ENCODE results near the gene ZMYND10.

ZMYND10 gene

DNA sequence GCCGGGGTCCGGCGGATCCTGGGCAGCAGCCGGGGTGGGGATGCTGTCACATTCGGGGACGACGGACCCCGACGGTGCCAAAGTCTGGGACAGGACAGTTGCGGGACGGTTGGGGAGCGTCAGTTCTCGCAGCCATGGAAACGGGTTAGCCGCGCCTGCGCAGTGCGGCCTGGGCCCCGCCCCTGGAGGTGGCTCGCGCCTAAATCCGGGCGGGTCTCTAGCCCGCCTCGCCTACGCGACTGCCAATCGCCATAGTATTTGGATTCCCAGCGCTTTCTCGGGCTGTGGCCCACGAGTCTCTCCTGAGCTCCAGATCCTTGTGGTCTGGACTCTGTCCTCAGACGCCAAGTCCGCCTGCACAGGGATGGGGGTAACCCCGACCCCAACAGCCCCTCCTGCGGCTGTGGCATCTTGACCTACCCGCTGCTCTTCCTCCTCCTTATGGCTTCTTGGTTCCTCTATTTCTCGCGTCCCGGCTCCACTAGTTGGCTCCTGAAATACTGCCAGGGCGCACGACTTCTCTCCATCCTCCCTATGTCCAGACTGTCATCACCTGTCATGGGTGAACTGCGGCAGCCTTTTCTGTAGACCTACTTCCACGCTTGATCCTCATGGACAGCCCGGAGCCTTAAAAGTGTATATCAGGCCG lies at the start of gene ZMYND10:
Gene ZMYND10, minus strand, starts transcription at position 147 of the 649 bp plus-strand sequence. CDS start 153 bp downstream, outside the sequence.
- DNase-seq: peak; percentile 79 to 87

DNA sequence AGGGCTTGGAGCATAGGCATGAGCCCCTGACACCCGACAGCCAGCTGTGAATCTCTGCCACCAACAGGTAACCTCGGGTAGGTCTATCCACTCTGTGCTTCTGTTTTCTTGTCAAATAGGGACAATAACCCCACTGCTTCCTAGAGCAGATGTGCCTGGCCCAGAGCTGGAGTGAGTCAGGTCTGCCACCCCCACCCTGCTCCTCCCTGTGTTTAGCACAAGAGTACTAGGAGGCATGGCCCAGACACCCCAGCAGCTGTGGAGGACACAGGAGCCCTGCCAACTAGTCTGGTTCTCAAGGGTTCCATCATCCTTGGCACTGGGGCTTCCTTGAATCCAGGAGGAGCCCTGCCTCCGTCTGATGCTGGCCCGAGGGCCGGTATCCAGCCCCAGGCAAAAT lies 47.5 kb upstream of the ZMYND10 start:
- TF ChIP-seq GATA1 (IDR thresholded peaks at IDR 0.05; ENCODE audit: low read depth, low read length) (no peak), POLR2A (IDR thresholded peaks at IDR 0.05; ENCODE audit: low read length) (no peak)
- DNase-seq: no peak

More for the DNA sequence above, at the start of gene ZMYND10:
- TF ChIP-seq GATA1 (IDR thresholded peaks at IDR 0.05; ENCODE audit: low read depth, low read length) (no peak), POLR2A (IDR thresholded peaks at IDR 0.05; ENCODE audit: low read length) (no peak)

- no peak for TF ChIP-seq POLR2A (IDR thresholded peaks at IDR 0.05; ENCODE audit: low read length)
- TF ChIP-seq GATA1 (IDR thresholded peaks at IDR 0.05; ENCODE audit: low read depth, low read length): no peak
- peak in 1 of 2 experiments; percentile 16 for DNase-seq
Measured at GRCh38 chr3:50392101-50392715, 46.7 kb upstream of the ZMYND10 start.

DNA sequence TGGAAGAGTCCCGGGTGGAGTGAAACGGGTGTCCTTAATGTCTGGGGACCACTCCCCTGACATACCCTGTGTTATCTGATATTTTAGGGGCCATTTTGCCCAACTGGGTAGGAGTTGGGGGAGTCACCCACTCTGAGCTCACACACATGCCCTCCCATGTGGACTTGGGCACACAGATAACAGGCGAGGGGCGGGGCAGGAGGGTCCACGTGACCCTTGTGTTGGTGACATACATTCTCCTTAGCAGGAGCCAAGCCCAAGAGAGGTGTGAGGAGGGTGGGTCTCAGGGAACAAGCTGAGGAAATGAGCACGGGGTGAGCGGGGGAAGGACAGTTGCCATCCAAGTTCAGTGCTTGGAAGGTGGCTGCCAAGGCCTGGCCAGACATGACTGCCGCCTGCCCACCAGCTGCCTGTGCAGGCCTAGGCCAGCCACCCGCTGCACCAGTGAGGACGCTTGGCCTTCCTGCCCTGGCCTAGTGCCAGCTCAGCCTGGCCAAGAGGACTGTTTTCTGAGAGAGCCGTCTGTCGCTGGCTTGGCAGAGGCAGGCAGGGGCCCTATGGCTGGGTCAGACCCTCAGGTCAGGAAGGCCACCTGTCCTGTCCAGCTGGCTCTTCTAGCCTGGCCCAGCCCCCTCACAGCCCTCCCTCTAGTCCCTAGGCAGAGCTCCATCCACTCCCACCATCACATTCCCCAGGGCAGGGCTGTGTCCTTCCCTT lies 45.1 kb upstream of the ZMYND10 start:
- no peak for TF ChIP-seq POLR2A (IDR thresholded peaks at IDR 0.05; ENCODE audit: low read length)
- TF ChIP-seq GATA1 (IDR thresholded peaks at IDR 0.05; ENCODE audit: low read depth, low read length): no peak
- peak; percentile 65 to 80 for DNase-seq

DNA sequence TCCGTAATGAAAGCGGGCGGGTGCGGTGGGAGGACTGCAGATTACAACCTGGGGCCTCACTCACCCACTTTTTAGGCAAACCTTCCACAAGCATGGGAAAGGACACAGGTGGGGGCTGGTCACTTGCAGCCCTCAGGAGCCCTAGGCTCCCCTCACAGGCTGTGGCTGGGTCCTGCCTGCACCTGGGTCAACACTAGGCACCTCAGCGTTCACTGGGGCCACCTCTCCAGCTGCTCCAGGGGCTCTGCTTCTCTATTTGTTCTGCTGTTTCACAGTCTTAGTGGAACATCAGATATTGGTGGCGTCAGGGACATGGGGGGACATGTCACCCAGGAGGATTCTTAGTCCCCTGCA lies 43.9 kb upstream of the ZMYND10 start:
- DNase-seq: no peak

DNA sequence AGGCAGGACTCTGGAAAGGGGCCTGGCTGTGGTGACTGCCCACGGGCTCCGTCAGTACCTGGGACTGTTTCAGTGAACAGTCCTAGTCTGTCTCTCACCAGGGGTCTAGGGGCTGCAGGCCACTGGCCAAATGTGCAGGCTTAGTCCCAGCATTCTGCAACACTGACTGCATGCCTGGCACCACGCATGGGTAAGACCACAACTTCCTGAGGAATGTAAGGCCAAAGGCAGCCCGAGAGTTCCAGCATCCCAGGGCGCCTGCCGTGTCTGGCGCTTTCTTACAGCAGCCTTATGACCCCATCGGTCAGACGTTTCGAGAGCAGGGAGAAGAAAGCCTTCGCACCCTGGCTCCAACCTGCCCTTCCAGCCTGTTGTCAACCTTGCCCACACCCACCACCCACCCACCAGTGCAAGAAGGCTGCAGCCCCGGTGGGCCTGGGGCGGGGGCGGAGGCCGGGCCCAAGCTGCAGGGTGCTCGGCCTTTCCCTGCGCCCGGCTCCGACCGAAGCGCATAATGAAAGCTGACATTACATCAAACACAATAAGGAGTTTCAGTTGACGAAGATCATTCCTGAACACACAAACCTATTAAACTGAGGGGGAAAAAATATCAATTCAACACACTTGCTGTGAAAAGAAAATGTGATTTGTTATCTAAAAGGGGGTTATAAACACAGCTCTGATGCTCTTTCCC lies 43.3 kb upstream of the ZMYND10 start:
- no peak for DNase-seq
- TF ChIP-seq GATA1 (IDR thresholded peaks at IDR 0.05; ENCODE audit: low read depth, low read length): no peak
- no peak for TF ChIP-seq POLR2A (IDR thresholded peaks at IDR 0.05; ENCODE audit: low read length)

More for the DNA sequence above, 43.9 kb upstream of the ZMYND10 start:
- TF ChIP-seq GATA1 (IDR thresholded peaks at IDR 0.05; ENCODE audit: low read depth, low read length): no peak
- TF ChIP-seq POLR2A (IDR thresholded peaks at IDR 0.05; ENCODE audit: low read length): no peak

DNA sequence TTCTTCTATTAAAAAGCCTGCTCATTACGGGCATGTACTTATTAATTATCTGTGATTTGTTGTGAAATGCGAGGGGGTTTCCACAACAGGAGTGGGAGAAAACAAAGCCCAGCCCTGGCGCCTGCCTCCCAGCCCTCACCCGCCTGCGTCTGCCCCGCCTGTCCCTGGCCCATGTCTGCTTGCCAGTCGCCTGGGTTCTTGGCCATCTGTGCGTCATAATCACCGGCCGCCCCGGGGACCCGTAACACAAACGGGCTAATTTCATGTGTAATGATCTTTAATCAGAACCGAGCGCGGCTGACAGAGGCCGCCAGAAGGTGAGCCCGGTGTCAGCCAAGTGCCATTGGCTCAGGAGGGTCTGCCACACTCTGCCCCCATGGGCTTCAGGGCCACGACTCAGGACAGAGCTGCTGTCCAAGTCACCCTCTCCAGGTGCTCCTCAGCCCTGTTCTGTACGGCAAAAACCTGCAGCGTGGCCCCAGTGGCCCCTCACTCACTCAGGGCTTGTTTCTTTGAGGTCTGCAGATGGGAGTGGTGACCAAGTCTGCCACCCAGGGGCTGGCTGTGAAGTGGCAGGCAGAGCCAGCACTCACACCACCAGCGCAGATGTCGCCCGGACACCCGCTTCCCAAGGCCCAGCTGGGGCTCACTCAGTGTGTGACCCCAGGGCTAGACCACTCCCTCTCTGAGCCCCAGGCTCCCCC lies 42.6 kb upstream of the ZMYND10 start:
- TF ChIP-seq GATA1 (IDR thresholded peaks at IDR 0.05; ENCODE audit: low read depth, low read length) (no peak), POLR2A (IDR thresholded peaks at IDR 0.05; ENCODE audit: low read length) (no peak)
- peak; percentile 30 to 32 for DNase-seq

- DNase-seq: peak; percentile 9 to 57
- TF ChIP-seq GATA1 (IDR thresholded peaks at IDR 0.05; ENCODE audit: low read depth, low read length) (no peak), POLR2A (IDR thresholded peaks at IDR 0.05; ENCODE audit: low read length) (no peak)
Measured at GRCh38 chr3:50385754-50386153, 40.2 kb upstream of the ZMYND10 start.

DNA sequence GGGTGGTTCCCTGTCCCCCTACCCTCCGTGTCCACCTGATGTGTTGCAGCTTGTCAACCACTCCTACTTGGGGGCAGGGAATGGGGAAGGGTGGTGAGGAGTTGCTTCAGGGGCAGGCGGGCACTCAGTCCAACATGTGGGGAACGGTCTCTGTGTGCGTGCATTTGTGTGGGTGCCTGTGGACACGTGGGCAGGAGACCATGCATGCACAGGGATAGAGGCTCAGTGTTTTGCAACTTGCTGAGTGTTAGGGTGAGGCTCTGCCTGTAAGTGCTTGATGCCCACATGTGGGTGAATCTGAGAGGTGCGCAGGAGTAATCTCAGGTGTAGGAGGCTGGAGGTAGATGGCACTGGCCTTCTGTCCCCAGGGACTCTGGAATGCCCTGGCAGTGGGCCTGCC lies 38.2 kb upstream of the ZMYND10 start:
- DNase-seq: no peak
- TF ChIP-seq GATA1 (IDR thresholded peaks at IDR 0.05; ENCODE audit: low read depth, low read length): no peak
- no peak for TF ChIP-seq POLR2A (IDR thresholded peaks at IDR 0.05; ENCODE audit: low read length)

GRCh38 chr3:50382722-50383121 lies 37.2 kb upstream of the ZMYND10 start:
- no peak for DNase-seq
- no peak for TF ChIP-seq POLR2A (IDR thresholded peaks at IDR 0.05; ENCODE audit: low read length)
- TF ChIP-seq GATA1 (IDR thresholded peaks at IDR 0.05; ENCODE audit: low read depth, low read length): no peak

DNA sequence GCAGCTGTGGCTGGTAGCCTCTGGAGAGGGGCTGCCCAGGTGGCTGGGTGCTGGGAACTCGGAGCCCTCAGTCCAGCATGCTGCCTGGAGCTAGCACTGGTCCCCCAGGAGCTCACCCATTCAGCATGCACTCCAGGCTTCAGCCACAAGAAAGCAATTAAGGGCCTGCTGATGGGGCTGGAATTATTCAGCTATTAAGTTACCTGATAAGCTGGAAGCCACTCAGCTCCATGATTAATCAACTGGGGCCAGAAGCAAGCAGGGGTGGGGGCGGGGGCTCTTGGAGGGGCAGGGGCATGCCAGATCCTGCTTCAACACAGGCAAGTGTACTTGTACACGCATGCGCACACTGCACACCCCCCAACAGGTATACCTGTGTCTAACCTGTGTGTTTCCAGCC lies 35.9 kb upstream of the ZMYND10 start:
- peak; percentile 14 to 34 for DNase-seq
- TF ChIP-seq POLR2A (IDR thresholded peaks at IDR 0.05; ENCODE audit: low read length) (no peak), GATA1 (IDR thresholded peaks at IDR 0.05; ENCODE audit: low read depth, low read length) (no peak)

DNA sequence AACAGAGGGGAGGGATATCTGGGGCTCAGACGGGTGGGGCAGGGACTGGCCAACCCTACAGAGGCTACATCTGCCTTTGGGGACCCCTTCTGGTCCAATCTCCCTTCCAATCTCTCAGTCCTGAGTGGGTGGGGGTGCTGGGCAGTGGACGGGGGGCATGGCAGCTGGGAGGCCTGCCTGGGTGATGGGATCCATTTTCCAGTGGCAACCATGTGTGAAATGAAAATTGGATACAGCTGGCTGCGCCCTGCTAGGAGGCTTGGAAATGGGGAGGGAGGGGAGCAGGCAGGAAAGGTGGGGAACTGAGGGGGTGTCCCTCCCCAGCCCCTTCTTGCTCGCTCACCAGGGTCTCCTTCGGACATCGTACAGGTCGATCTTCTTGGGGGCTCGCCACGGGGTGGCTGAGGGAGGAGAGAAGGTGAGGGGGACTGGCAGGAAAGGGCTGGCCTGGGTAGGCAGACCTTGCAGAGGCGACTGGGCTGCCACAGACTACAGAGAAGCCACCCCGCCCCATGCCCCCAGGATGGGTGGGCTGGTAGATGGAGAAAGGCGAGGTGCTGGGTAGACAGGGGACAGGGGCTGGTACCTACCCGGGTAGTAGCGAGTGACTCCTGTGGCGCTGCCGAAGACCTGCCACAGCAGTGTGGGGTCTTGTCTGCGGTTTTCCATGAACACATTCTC lies 35.0 kb upstream of the ZMYND10 start:
- DNase-seq: no peak
- TF ChIP-seq POLR2A (IDR thresholded peaks at IDR 0.05; ENCODE audit: low read length) (no peak), GATA1 (IDR thresholded peaks at IDR 0.05; ENCODE audit: low read depth, low read length) (no peak)

GRCh38 chr3:50378757-50379156 lies 33.2 kb upstream of the ZMYND10 start:
- no peak for TF ChIP-seq POLR2A (IDR thresholded peaks at IDR 0.05; ENCODE audit: low read length)
- no peak for TF ChIP-seq GATA1 (IDR thresholded peaks at IDR 0.05; ENCODE audit: low read depth, low read length)

More at GRCh38 chr3:50378757-50379156, 33.2 kb upstream of the ZMYND10 start:
- no peak for DNase-seq
